Gastrocnemius medialis (tissue), 4 donors: Measurements from ENCODE around the gene LDB3.

Source experiments
- POLR2A ChIP-seq, 2 donors: fragments of 450-650 bp; IDR thresholded peaks; one replicate each; pipeline ENCODE4 v1.6.1; 2017; ENCODE audit warnings: antibody characterized with exemption in 2 of 2, mild to moderate bottlenecking in 2 of 2, moderate library complexity in 2 of 2
- TF ChIP-seq, protein P1 (sequence below), 5 experiments: fragments of 450-650 bp in 3 of 5; fragments of 200-600 bp in 2 of 5; sonication (generic) in 2 of 5; IDR thresholded peaks in 4 of 5; conservative IDR thresholded peaks in 1 of 5; 1 replicate in 4 of 5; 2 replicates in 1 of 5; pipeline ENCODE4 v1.5.1; 2016 to 2019; ENCODE audit warnings: antibody characterized with exemption in 5 of 5, mild to moderate bottlenecking in 3 of 5, moderate library complexity in 3 of 5

GRCh38 chr10:86681722-86682386 lies 13.5 kb downstream of the LDB3 start:
- TF ChIP-seq, protein P1, sequence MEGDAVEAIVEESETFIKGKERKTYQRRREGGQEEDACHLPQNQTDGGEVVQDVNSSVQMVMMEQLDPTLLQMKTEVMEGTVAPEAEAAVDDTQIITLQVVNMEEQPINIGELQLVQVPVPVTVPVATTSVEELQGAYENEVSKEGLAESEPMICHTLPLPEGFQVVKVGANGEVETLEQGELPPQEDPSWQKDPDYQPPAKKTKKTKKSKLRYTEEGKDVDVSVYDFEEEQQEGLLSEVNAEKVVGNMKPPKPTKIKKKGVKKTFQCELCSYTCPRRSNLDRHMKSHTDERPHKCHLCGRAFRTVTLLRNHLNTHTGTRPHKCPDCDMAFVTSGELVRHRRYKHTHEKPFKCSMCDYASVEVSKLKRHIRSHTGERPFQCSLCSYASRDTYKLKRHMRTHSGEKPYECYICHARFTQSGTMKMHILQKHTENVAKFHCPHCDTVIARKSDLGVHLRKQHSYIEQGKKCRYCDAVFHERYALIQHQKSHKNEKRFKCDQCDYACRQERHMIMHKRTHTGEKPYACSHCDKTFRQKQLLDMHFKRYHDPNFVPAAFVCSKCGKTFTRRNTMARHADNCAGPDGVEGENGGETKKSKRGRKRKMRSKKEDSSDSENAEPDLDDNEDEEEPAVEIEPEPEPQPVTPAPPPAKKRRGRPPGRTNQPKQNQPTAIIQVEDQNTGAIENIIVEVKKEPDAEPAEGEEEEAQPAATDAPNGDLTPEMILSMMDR (IDR thresholded peaks at IDR 0.05 in 4 of 5, conservative IDR thresholded peaks at IDR 0.05 in 1 of 5): no peak
- no peak for TF ChIP-seq POLR2A (IDR thresholded peaks at IDR 0.05)
